H1 (cell line): ENCODE results near the gene CGB5. TPM values are rescaled to one million over a fixed set of nuclear protein-coding genes. Genes with fewer than 3 reads are reported as not detected.
A peak's percentile ranks its signal among the peaks of the same experiment; 100 is the strongest.

Experiments
- microRNA-seq, 2 experiments: library from miRNA; unstranded; fragments of <30 nt; microRNA quantifications; one replicate each; pipeline versions ENCODE4 to v1.2.0, GENCODE V29; 2016 to 2020; ENCODE audit warnings: borderline microRNAs expressed in 2 of 2, borderline number of aligned reads in 2 of 2, borderline replicate concordance in 1 of 2
- polyA plus RNA-seq, 7 experiments: library from polyadenylated mRNA; depleted of rRNA in 3 of 7; stranded (reverse) in 5 of 7; unstranded in 2 of 7; fragments of >200 nt in 5 of 7; fragments of 200-250 nt in 2 of 7; gene quantifications; 1 replicate in 5 of 7; 2 replicates in 1 of 7; 4 replicates in 1 of 7; pipeline versions ENCODE4 v1.2.1 to v1.2.3, GENCODE V29; 2011 to 2013; ENCODE audit warnings: missing spikeins in 2 of 7, mixed read lengths in 2 of 7
- small RNA-seq: library from polyadenylated mRNA; stranded (forward); fragments of <200 nt; extraction: miRNeasy Mini kit (QIAGEN cat#:217004); gene quantifications from one replicate; pipeline ENCODE3, GENCODE V24; 2013; ENCODE audit not compliant: insufficient read depth
- total RNA-seq: library from RNA; stranded (reverse); fragmentation: NEBNext Ultra II Directional; extraction: Animal tissue kit (Norgen Biotek cat#: 25700); gene quantifications from 2 replicates; pipeline ENCODE4 v1.2.1, GENCODE V29; 2021

Gene CGB5
- total and polyA plus RNA-seq, 2 of the 8 experiments (the other 6 are each of a cell fraction or from before 2014, with no cell fraction given), result 0.63 to 0.68 TPM

Small RNA genes within 50 kb of the gene (microRNA-seq; reads per million reads assigned to microRNA genes)
- gene MIR6798, result 0 to 0.41 reads per million in 2 experiments

Small RNA genes within 50 kb of the gene (small RNA-seq; reads per million reads assigned to genes)
- gene MIR6798 (2.2 reads per million, percentile 22 among the genes with 10 or more reads in this experiment), gene RN7SL708P (not detected)

Other genes starting within 250 kb of the CGB5 start
- gene BCAT2, start 232.8 kb upstream of the CGB5 start, total RNA-seq, result 42.5 and 44.5 TPM in 2 replicates
- gene BCAT2, start 232.8 kb upstream of the CGB5 start, polyA plus RNA-seq (2011; rRNA removed), result 48.7 and 77.3 TPM in 2 replicates
- 8.4 and 9.7 TPM in 2 replicates for gene HSD17B14, start 207.4 kb upstream of the CGB5 start, total RNA-seq
- gene HSD17B14, start 207.4 kb upstream of the CGB5 start, polyA plus RNA-seq (2011; rRNA removed), result 25.5 and 32.7 TPM in 2 replicates
- 16.8 and 18.0 TPM in 2 replicates for gene PLEKHA4, start 175.2 kb upstream of the CGB5 start, total RNA-seq
- gene PLEKHA4, start 175.2 kb upstream of the CGB5 start, polyA plus RNA-seq (2011; rRNA removed), result 8.2 and 14.1 TPM in 2 replicates
- 12.8 and 14.0 TPM in 2 replicates for gene PPP1R15A, start 171.4 kb upstream of the CGB5 start, total RNA-seq
- 4.1 and 8.6 TPM in 2 replicates for gene PPP1R15A, start 171.4 kb upstream of the CGB5 start, polyA plus RNA-seq (2011; rRNA removed)
- 1.0 and 1.1 TPM in 2 replicates for gene TULP2, start 145.1 kb upstream of the CGB5 start, total RNA-seq
- gene TULP2, start 145.1 kb upstream of the CGB5 start, polyA plus RNA-seq (2011; rRNA removed), result 0.95 and 1.8 TPM in 2 replicates
- gene NUCB1, start 143.5 kb upstream of the CGB5 start, total RNA-seq, result 106 and 111 TPM in 2 replicates
- gene NUCB1, start 143.5 kb upstream of the CGB5 start, polyA plus RNA-seq (2011; rRNA removed), result 121 and 178 TPM in 2 replicates
- 2.2 and 2.7 TPM in 2 replicates for gene DHDH, start 110.1 kb upstream of the CGB5 start, total RNA-seq
- 2.8 and 2.9 TPM in 2 replicates for gene DHDH, start 110.1 kb upstream of the CGB5 start, polyA plus RNA-seq (2011; rRNA removed)
- 257 and 295 TPM in 2 replicates for gene BAX, start 89.0 kb upstream of the CGB5 start, total RNA-seq
- gene BAX, start 89.0 kb upstream of the CGB5 start, polyA plus RNA-seq (2011; rRNA removed), result 346 and 750 TPM in 2 replicates
- 1,751 and 1,764 TPM in 2 replicates for gene FTL, start 78.5 kb upstream of the CGB5 start, total RNA-seq
- gene FTL, start 78.5 kb upstream of the CGB5 start, polyA plus RNA-seq (2011; rRNA removed), result 2,427 and 3,043 TPM in 2 replicates
- 37.8 and 38.7 TPM in 2 replicates for gene GYS1, start 50.5 kb upstream of the CGB5 start, total RNA-seq
- gene GYS1, start 50.5 kb upstream of the CGB5 start, polyA plus RNA-seq (2011; rRNA removed), result 30.0 and 41.9 TPM in 2 replicates
- gene RUVBL2, start 50.0 kb upstream of the CGB5 start, total RNA-seq, result 152 and 160 TPM in 2 replicates
- gene RUVBL2, start 50.0 kb upstream of the CGB5 start, polyA plus RNA-seq (2011; rRNA removed), result 247 and 341 TPM in 2 replicates
- not detected in 2 replicates for gene LHB, start 26.8 kb upstream of the CGB5 start, total RNA-seq
- gene LHB, start 26.8 kb upstream of the CGB5 start, polyA plus RNA-seq (2011; rRNA removed), result 0.53 and 1.2 TPM in 2 replicates
- not detected in 2 replicates for gene CGB3, start 19.5 kb upstream of the CGB5 start, total RNA-seq
- 0.09 TPM in 1 of 2 replicates, not detected in the other for gene CGB3, start 19.5 kb upstream of the CGB5 start, polyA plus RNA-seq (2011; rRNA removed)
- 0.71 TPM in 1 of 2 replicates, not detected in the other for gene CGB2, start 12.0 kb upstream of the CGB5 start, total RNA-seq
- 3.2 and 3.9 TPM in 2 replicates for gene CGB2, start 12.0 kb upstream of the CGB5 start, polyA plus RNA-seq (2011; rRNA removed)
- not detected in 2 replicates for gene CGB1, start 7.0 kb upstream of the CGB5 start, total RNA-seq
- 0.83 TPM in 1 of 2 replicates, not detected in the other for gene CGB1, start 7.0 kb upstream of the CGB5 start, polyA plus RNA-seq (2011; rRNA removed)
- gene CGB8, start 5.3 kb downstream of the CGB5 start, total RNA-seq, result 0.46 TPM in 1 of 2 replicates, not detected in the other
- gene CGB8, start 5.3 kb downstream of the CGB5 start, polyA plus RNA-seq (2011; rRNA removed), result 0.09 and 0.22 TPM in 2 replicates
- gene CGB7, start 13.9 kb downstream of the CGB5 start, total RNA-seq, result 0.52 and 1.2 TPM in 2 replicates
- gene CGB7, start 13.9 kb downstream of the CGB5 start, polyA plus RNA-seq (2011; rRNA removed), result 2.2 and 3.8 TPM in 2 replicates
- 2.8 and 3.1 TPM in 2 replicates for gene NTF4, start 21.0 kb downstream of the CGB5 start, total RNA-seq
- gene NTF4, start 21.0 kb downstream of the CGB5 start, polyA plus RNA-seq (2011; rRNA removed), result 5.3 and 6.5 TPM in 2 replicates
- gene KCNA7, start 28.9 kb downstream of the CGB5 start, total RNA-seq, result 0.10 and 0.17 TPM in 2 replicates
- 0.06 and 0.09 TPM in 2 replicates for gene KCNA7, start 28.9 kb downstream of the CGB5 start, polyA plus RNA-seq (2011; rRNA removed)
- gene SNRNP70, start 41.6 kb downstream of the CGB5 start, total RNA-seq, result 231 and 244 TPM in 2 replicates
- gene SNRNP70, start 41.6 kb downstream of the CGB5 start, polyA plus RNA-seq (2011; rRNA removed), result 235 and 515 TPM in 2 replicates
- gene LIN7B, start 70.5 kb downstream of the CGB5 start, total RNA-seq, result 4.1 and 4.2 TPM in 2 replicates
- gene LIN7B, start 70.5 kb downstream of the CGB5 start, polyA plus RNA-seq (2011; rRNA removed), result 4.1 and 6.0 TPM in 2 replicates
- gene C19orf73, start 75.3 kb downstream of the CGB5 start, total RNA-seq, result 1.2 and 2.5 TPM in 2 replicates
- gene C19orf73, start 75.3 kb downstream of the CGB5 start, polyA plus RNA-seq (2011; rRNA removed), result 4.6 and 10.0 TPM in 2 replicates
- 25.3 and 28.0 TPM in 2 replicates for gene PPFIA3, start 75.7 kb downstream of the CGB5 start, total RNA-seq
- gene PPFIA3, start 75.7 kb downstream of the CGB5 start, polyA plus RNA-seq (2011; rRNA removed), result 15.9 and 28.8 TPM in 2 replicates
- gene HRC, start 111.5 kb downstream of the CGB5 start, total RNA-seq, result 1.8 and 2.3 TPM in 2 replicates
- gene HRC, start 111.5 kb downstream of the CGB5 start, polyA plus RNA-seq (2011; rRNA removed), result 2.6 and 6.8 TPM in 2 replicates
- gene TRPM4, start 113.9 kb downstream of the CGB5 start, total RNA-seq, result 11.3 and 12.6 TPM in 2 replicates
- gene TRPM4, start 113.9 kb downstream of the CGB5 start, polyA plus RNA-seq (2011; rRNA removed), result 13.3 and 21.5 TPM in 2 replicates